Endothelial cell of hepatic sinusoid (primary cell): ENCODE measurements around the gene HCN2.

Experiments
- in situ Hi-C: cut with HindIII; loops from 2 replicates; pipeline ENCODE4 v1.10.0; 2017; ENCODE audit warnings: low sequenced_read_pairs

The HCN2 gene

DNA sequence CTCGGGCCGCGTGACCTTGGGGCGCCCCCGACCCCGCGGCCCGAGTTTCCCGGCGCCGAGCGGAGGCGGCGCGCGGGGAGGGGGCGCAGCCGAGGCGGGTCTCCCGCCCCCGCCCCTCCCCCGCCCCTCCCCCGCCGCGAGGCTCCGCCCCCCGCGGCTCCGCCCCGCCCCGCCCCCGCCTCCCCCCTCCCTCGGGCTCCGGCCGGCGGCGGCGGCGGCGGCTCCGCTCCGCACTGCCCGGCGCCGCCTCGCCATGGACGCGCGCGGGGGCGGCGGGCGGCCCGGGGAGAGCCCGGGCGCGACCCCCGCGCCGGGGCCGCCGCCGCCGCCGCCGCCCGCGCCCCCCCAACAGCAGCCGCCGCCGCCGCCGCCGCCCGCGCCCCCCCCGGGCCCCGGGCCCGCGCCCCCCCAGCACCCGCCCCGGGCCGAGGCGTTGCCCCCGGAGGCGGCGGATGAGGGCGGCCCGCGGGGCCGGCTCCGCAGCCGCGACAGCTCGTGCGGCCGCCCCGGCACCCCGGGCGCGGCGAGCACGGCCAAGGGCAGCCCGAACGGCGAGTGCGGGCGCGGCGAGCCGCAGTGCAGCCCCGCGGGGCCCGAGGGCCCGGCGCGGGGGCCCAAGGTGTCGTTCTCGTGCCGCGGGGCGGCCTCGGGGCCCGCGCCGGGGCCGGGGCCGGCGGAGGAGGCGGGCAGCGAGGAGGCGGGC, at the start of gene HCN2:
Gene HCN2 (plus strand): TSS at position 189 of the 703 bp plus-strand sequence. CDS start 65 bp downstream, at position 254.
- in situ Hi-C loops: no loop called here

- in situ Hi-C loops: no loop called here
These were observed 48.6 kb upstream of the HCN2 start for GRCh38 chr19:540867-541637.

DNA sequence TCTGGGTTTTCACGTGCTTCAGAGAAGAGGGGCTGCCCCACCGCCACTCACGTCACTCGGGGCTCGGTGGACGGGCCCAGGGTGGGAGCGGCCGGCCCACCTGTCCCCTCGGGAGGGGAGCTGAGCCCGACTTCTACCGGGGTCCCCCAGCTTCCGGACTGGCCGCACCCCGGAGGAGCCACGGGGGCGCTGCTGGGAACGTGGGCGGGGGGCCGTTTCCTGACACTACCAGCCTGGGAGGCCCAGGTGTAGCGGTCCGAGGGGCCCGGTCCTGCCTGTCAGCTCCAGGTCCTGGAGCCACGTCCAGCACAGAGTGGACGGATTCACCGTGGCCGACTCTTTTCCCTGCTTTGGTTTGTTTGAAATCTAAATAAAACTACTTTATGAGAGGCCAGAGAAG, 48.0 kb upstream of the HCN2 start:
- in situ Hi-C loops: no loop called here

GRCh38 chr19:542173-542866, 47.4 kb upstream of the HCN2 start:
- in situ Hi-C loops: no loop called here

GRCh38 chr19:543910-544608, 45.6 kb upstream of the HCN2 start, which contains the start of gene GZMM:
GZMM (plus strand) TSS chr19:544053; CDS start chr19:544072, 19 bp downstream.
- in situ Hi-C loops: no loop called here

- in situ Hi-C loops: no loop called here
These were observed 42.6 kb upstream of the HCN2 start for GRCh38 chr19:547117-547516.

- in situ Hi-C loops: no loop called here
These were observed 41.6 kb upstream of the HCN2 start for GRCh38 chr19:547836-548720.

DNA sequence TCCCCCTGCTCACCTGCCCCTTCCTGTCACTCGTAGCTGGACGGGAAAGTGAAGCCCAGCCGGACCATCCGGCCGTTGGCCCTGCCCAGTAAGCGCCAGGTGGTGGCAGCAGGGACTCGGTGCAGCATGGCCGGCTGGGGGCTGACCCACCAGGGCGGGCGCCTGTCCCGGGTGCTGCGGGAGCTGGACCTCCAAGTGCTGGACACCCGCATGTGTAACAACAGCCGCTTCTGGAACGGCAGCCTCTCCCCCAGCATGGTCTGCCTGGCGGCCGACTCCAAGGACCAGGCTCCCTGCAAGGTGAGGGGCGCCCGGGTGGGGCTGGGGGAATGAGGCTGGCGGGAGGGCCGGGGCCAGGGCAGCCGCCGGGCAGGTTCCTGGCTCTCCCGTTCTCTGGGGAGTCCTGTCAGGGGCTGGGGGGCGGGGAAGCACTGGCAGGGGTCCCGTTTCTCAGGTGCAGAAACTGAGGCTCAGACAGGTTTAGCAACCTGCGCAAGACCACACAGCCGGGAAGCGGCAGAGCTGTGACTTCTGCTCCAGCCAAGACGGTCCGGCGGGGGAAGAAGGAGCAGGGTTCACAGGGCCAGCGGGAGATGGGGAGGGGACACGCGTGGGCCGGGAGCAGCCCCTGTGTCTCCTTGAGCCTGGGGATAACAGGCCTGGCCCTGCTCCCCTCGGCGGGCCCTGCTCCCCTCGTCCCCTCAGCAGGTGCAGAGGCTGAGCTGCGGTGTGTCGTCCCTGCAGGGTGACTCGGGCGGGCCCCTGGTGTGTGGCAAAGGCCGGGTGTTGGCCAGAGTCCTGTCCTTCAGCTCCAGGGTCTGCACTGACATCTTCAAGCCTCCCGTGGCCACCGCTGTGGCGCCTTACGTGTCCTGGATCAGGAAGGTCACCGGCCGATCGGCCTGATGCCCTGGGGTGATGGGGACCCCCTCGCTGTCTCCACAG, 40.5 kb upstream of the HCN2 start:
- in situ Hi-C loops: no loop called here

- in situ Hi-C loops: no loop called here
These were observed 34.9 kb upstream of the HCN2 start for GRCh38 chr19:554817-555216.

- in situ Hi-C loops: no loop called here
These were observed 34.2 kb upstream of the HCN2 start for GRCh38 chr19:555474-555808.

DNA sequence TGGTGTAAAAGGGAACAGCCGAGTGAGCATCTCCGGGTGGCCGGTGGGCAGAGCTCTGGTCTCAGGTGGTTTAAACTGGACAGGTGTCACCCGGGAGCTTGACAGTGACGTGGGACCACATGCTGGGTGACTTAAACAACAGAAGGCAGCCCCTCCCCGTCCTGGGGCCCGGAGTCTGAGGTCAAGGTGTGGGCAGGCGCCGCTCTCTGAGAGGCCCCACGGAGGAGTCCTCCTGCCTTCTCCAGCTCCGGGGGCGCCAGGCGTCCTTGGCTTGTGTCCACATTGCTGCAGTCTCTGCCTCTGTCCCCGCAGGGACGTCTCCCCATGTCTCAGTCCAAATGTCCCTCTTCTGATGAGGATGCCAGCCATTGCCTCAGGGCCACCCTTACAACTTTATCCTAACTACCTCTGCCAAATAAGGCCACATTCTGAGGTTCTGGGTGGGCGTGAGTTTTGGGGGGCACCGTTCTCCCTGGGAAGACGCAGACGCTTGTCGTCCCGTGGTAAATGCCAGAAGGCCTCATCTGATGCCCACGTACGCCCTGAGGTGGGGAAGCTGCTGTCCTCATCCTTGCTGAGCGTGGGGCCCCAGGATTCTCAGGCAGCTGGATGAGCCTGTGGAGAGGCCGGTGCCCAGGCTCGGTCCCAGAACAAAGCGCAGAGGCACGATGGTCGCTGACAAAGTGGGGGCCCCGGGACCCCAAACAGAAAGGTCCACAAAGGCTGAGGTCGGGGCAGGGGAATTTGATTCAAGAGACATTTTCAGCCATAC, 32.9 kb upstream of the HCN2 start:
- in situ Hi-C loops: no loop called here

- in situ Hi-C loops: no loop called here
These were observed 30.8 kb upstream of the HCN2 start for GRCh38 chr19:558770-559439.

DNA sequence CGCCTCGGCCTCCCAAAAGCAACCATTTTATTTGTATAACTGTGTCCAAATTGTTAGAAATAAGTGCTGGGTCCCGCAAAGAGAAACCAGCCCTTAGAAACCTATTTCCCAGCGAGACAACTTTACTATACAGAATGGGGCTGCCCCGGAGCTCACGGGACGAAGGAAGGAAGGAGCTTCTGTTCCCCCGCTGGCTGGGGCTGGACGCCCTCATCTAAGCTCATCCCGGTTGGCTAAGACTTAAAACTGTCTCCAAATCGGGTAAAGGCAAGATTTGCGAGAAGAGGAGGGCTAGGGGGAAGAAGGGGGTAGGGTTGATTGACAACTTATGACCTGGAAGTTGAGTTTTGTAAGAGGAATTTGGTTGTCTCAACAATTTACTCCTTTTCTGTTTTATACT, 29.6 kb upstream of the HCN2 start:
- in situ Hi-C loops: no loop called here

DNA sequence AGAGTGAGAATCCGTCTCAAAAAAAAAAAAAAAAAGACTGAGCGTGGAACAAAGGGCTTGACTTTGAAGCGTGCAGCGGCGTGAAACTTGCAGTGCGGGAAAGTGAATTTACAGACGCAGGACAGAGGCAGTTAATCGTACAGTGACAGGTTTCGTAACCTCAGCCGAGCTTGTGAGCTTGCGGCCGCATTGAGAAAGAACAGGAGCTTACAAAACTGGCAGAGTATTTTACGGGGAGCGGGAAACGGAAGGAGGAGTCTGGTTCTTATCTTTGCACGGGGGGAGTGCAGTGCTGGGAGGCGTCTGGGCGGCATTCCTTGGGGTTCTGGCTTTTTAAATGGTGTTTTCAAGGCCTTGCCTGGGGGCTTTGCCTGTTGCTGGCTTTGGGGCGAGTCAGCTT, 23.3 kb upstream of the HCN2 start:
- in situ Hi-C loops: no loop called here

DNA sequence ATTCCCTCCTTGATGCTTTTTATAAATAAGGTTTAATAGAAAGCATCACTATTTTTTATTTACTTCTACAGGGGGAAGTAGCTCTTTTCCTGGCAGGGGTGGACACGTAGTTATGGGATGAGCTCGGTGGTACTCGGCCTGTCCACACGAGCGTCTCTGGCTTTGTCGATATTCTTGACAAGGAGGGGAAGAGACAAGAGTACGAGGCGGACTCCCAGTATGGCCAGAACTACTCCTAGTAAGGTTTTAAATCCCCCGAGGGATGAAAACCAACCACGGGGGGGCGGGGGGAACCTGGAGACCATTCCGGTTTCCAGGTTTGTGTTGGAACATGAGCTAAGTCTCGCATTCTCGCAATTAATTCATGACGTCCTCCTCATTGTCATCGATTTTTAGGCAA, 22.8 kb upstream of the HCN2 start:
- in situ Hi-C loops: no loop called here

DNA sequence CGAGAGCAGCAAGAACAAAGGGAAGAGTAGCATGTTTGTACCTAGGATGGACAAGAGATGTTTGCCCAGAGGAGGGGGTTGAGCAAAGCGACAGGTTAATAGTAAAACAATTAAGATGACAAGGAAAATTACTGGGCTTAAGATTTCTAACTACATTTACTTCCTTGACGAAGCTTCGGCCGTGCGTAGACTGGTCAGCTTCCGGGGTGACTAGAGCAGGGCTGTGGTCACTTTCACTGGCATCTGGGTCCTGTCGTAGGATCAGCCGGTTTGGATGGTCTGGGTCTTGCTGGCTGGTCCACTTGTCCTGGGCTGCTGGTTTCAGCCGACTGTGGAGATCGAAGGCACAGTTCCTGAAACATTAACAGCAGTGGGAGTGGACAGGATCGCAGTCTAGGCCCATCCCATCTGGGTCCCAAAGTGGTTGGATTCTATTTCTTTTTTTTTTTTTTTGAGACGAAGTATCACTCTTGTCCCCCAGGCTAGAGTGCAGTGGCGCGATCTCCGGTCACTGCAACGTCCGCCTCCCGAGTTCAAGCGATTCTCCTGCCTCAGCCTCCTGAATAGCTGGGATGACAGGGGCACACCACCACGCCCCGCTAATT, 22.3 kb upstream of the HCN2 start:
- in situ Hi-C loops: no loop called here

DNA sequence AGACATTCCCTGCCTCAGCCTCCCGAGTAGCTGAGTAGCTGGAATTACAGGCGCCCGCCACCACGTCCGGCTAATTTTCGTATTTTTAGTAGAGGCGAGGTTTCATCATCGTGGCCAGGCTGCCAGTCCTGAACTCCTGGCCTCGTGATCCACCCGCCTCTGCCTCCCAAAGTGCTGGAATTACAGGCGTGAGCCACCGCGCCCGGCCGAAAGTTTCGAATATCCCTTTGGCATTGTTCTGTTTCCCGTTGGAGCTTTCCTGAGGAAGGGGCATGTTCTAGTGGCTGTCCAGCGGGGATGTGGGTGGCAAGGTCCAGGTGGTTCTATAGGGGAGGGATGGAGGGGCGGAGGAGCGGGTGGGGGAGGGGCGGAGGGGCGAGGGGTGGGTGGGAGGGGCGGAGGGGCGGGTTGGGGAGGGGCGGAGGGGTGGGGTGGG, 19.4 kb upstream of the HCN2 start:
- in situ Hi-C loops: no loop called here
